Endothelial cell of hepatic sinusoid (primary cell): ENCODE results near the gene RABGAP1L.
"Not testable (repeated sequence)": the region's sequence is repeated elsewhere in the genome, so short reads cannot be mapped to it uniquely, and the experiment has no call there.

Source experiments
- in situ Hi-C: cut with HindIII; loops from 2 replicates; pipeline ENCODE4 v1.10.0; 2017; ENCODE audit warnings: low sequenced_read_pairs

The RABGAP1L gene

DNA sequence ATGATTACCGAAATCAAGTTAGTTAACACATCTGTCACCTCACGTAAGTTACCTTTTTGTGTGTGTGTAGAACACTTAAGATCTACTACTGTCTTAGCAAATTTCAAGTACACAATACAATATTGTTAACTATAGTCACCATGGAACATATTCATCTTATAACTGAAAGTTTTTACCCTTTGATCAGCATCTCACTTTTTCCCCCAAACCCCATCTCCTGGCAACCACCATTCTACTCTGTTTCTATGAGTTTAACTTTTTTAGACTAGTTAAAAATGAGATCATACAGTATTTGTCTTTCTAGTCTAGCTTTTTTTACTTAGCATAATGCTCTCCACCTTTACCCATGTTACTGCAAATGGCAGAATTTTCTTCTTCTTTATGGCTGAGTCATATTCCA is 124.7 kb downstream of the RABGAP1L start:
- in situ Hi-C loops = no loop called here

GRCh38 chr1:174286042-174286441 is 126.7 kb downstream of the RABGAP1L start:
- in situ Hi-C loops = no loop called here

GRCh38 chr1:174289644-174290310 is 130.5 kb downstream of the RABGAP1L start:
- in situ Hi-C loops = no loop called here

DNA sequence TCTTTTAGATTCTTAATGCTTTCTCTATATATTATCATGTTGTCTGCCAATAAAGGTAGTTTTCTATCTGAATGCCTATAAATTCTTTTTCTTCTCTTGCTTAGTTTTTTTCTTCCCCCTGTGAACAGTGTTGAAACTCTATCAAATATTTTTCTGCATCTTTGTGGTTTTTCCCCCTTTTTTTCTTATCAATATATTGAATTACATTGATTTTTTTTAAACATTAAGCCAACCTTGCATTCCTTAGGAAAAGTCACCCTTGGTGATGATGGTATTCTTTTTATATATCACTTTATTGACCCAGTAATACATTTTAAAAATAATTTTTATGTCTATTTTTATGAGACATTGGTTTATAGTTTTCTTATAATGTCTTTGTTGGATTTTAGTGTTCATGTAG is 131.7 kb downstream of the RABGAP1L start:
- in situ Hi-C loops = no loop called here

DNA sequence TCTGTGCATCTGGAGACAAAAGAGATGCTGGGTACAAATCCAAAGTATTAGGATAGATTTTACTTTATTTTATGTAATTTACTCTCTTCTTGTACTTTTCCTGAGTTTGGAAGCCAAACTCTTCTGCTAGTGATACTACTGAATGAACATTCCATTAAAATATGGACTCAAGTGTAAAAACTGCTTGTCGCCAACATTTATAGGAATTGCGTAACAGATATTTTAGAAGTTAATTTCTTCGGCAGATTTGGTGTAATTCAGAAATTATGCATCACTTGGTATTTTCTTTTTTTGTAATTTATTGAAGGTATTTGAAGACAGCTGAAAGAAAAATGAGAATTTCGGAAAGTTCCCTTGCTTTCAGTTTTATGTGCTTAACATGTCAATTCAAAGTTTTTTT is 137.0 kb downstream of the RABGAP1L start:
- in situ Hi-C loops = no loop called here

GRCh38 chr1:174297351-174297750 is 138.0 kb downstream of the RABGAP1L start:
- in situ Hi-C loops = no loop called here

GRCh38 chr1:174301295-174302077 is 142.2 kb downstream of the RABGAP1L start:
- in situ Hi-C loops = no loop called here

- in situ Hi-C loops = no loop called here
These were observed 149.3 kb downstream of the RABGAP1L start for GRCh38 chr1:174308604-174309003.

DNA sequence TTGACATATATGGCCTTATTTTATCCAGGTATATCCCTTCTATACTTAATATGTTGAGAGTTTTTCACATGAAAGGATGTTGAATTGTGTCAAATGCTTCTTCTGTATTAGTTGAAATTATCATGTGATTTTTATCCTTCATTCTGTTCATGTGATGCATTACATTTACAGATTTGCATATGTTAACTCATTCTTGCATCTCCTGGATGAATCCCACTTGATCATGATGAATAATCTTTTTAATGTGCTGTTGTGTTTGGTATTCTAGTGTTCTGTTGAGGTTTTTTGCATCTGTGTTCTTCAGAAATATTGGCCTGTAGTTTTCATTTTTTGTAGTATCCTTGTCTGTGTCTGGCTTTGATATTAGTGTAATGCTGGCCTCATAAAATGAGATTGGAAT is 150.2 kb downstream of the RABGAP1L start:
- in situ Hi-C loops = no loop called here

DNA sequence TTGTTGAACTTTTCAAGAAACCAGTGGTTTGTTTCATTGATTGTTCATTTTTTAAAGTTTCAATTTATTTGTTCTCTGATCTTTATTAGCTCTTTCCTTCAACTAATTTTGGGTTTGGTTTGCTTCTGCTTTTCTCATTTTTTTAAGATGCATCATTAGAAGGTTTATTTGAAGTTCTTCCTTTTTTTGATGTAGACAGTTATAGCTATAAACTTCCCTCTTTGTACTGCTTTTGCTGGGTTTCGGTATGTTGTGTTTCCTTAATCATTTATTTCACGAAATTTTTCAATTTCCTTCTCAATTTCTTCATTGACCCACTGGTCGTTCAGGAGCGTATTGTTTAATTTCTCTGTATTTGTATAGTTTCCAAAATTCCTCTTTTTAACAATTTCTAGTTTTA is 155.1 kb downstream of the RABGAP1L start:
- in situ Hi-C loops = no loop called here

GRCh38 chr1:174315239-174315638 is 155.9 kb downstream of the RABGAP1L start:
- in situ Hi-C loops = no loop called here

GRCh38 chr1:174320897-174321296 is 161.6 kb downstream of the RABGAP1L start:
- in situ Hi-C loops = not testable (repeated sequence)

GRCh38 chr1:174322202-174322862 is 163.0 kb downstream of the RABGAP1L start:
- in situ Hi-C loops = no loop called here

DNA sequence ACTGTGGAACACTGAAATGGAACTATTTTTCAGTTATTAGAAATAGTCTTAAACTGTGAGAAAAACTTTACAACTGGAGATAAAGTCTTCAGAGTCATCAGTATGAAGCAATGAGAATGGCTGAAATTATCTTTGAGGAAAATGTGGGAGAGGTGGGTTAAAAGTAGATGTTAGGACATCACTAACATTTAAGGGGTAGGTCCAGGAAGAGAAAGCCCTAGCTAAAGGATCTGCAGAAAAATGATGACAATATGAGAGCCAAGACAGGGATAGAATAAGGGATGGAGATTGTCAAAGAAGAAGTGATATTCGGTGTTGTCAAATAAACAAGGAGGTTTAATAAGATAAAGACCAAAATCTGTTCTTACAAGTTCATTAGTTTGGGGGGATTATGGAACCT is 165.2 kb downstream of the RABGAP1L start:
- in situ Hi-C loops = no loop called here

GRCh38 chr1:174324939-174325338 is 165.6 kb downstream of the RABGAP1L start:
- in situ Hi-C loops = no loop called here

GRCh38 chr1:174326278-174326677 is 167.0 kb downstream of the RABGAP1L start:
- in situ Hi-C loops = no loop called here

DNA sequence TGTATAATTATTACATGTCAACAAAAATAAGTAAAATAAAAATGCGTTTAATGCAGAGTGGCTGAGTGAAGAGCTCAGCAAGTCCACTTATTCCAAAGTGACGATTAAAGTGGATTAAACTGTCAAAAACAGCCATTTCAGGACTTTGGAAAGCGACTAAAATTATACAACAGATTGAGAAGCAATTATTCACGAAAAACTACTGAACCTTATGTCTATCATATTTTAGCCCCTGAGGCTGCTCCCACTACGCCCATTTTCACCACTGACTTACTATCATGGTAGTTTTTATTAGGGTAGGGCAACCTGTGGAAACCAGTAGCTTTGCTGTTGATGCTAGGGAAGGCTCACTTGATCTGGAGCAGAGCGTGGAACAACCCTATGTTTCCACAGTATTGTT is 174.1 kb downstream of the RABGAP1L start:
- in situ Hi-C loops = no loop called here

DNA sequence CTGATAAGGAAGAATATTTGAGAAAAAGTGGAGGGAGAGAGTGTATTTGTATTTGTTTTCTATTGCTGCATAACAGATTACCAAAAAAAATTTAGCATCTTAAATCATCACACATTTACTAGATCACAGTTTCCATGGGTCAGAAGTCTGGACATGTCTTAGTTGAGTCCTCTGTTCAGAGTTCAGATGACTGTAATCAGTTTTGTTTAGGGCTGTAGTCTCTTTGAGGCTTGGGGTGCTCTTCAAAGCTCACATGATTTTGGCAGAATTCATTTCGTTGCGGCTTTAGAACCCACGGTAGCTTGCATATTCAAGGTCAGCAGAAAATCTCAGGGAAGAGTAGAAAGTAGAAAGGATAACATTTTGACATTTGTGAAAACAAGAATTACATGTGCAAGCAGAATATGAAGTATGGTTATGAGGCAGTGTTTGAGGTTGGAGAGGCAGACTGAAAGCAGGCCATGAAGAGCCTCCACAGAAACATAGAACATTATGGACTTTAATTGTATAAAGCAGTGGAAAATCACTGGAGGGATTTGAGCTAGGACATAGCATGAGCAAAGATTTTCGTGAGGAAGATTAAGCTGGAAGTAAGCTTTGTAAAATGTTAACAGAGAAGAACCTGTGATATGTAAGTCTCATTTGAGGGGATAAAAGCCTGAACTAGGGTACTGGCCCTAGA is 177.8 kb downstream of the RABGAP1L start:
- in situ Hi-C loops = no loop called here

- in situ Hi-C loops = not testable (repeated sequence)
These were observed 181.1 kb downstream of the RABGAP1L start for GRCh38 chr1:174340404-174340803.

DNA sequence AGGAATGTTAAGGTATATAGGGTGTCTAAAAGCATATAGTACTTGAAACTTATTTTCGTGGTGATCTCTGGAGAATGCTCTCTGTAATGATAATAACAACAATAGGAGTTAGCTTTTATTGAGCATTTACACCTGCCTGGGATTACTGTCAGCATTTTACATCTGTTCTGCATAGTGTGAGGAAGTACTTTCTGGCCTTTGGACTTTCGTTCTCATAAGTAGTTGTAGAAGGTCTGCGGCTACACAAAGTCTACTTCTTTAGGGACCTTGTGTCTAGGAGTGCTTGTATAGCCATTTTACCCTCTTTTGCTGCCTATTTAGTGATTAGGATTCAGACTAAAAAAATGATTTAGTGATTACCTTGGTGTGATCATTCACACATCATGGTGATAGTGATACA is 184.8 kb downstream of the RABGAP1L start:
- in situ Hi-C loops = no loop called here

DNA sequence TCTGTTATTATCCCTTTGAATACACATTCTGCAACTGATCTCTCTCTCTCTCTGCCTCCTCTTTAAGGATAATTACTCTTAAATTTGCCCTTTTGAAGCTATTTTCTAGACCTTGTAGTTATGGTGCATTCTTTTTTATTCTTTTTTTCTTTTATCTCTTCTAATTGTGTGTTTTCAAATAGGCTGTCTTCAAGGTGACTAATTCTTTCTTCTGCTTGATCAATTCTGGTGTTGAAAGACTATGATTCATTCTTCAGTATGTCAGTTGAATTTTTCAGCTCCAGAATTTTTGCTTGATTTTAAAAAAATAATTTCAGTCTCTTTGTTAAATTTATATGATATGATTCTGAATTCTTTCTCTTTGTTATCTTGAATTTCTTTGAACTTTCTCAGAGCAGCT is 192.8 kb downstream of the RABGAP1L start:
- in situ Hi-C loops = no loop called here
